COLO668 (cell line): Measurements from ENCODE around the gene WDR74.
"Not testable (repeated sequence)": the region's sequence is repeated elsewhere in the genome, so short reads cannot be mapped to it uniquely, and the experiment has no call there.

Experiments used
- DNase-seq: peaks from one replicate; lab custom pipeline; 2025; ENCODE audit not compliant: unreplicated experiment; lab: John Stamatoyannopoulos, UW

The WDR74 gene

GRCh38 chr11:62860835-62861563 lies 21.6 kb upstream of the WDR74 start:
- no peak for DNase-seq

GRCh38 chr11:62859281-62859703 lies 19.9 kb upstream of the WDR74 start:
- not testable (repeated sequence) for DNase-seq

- DNase-seq: no peak
Observed at GRCh38 chr11:62858201-62858600, 18.8 kb upstream of the WDR74 start.

GRCh38 chr11:62857541-62857982 lies 18.2 kb upstream of the WDR74 start:
- no peak for DNase-seq

GRCh38 chr11:62856333-62856895 lies 17.0 kb upstream of the WDR74 start:
- no peak for DNase-seq

- peak; percentile 97 for DNase-seq
Observed at GRCh38 chr11:62855571-62856332, 16.4 kb upstream of the WDR74 start.

- DNase-seq: no peak
Observed at GRCh38 chr11:62854825-62855570, 15.6 kb upstream of the WDR74 start.

GRCh38 chr11:62854013-62854824 lies 14.8 kb upstream of the WDR74 start:
- no peak for DNase-seq

GRCh38 chr11:62853279-62853965 lies 14.0 kb upstream of the WDR74 start:
- no peak for DNase-seq

- no peak for DNase-seq
Observed at GRCh38 chr11:62852523-62853188, 13.3 kb upstream of the WDR74 start.

GRCh38 chr11:62851807-62852522 lies 12.6 kb upstream of the WDR74 start:
- no peak for DNase-seq

GRCh38 chr11:62850911-62851806 lies 11.8 kb upstream of the WDR74 start:
- DNase-seq: no peak

GRCh38 chr11:62847767-62848314 lies 8.5 kb upstream of the WDR74 start:
- DNase-seq: no peak

GRCh38 chr11:62846177-62846576 lies 6.8 kb upstream of the WDR74 start:
- no peak for DNase-seq

GRCh38 chr11:62844154-62844553 lies 4.8 kb upstream of the WDR74 start:
- no peak for DNase-seq

GRCh38 chr11:62843466-62843865 lies 4.1 kb upstream of the WDR74 start:
- no peak for DNase-seq

GRCh38 chr11:62842891-62843290 lies 3.5 kb upstream of the WDR74 start:
- DNase-seq: not testable (repeated sequence)
